NCI-H2171 (cell line): ENCODE results near the gene TEX51.

Experiments
- DNase-seq: peaks from one replicate; lab custom pipeline; 2025; lab: John Stamatoyannopoulos, UW

Gene TEX51

DNA sequence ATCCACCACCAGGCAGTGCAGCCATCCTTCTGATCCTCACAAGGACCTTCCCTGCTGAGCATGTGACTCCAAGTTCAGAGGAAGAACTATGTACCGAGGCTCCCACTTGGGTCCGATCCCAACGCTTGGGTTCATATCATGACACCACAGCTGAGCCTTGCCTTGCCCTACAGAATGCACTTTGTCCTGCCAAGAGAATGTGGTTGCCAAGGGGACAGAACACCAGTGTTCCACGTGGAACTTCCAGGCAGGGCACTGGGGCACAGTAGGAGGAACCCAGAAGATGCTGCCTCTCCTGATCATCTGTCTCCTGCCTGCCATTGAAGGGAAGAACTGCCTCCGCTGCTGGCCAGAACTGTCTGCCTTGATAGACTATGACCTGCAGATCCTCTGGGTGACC, at the start of gene TEX51:
TEX51 (plus strand) TSS at position 255 of the 400 bp plus-strand sequence; CDS start at position 284, 29 bp downstream.
- no peak for DNase-seq

DNA sequence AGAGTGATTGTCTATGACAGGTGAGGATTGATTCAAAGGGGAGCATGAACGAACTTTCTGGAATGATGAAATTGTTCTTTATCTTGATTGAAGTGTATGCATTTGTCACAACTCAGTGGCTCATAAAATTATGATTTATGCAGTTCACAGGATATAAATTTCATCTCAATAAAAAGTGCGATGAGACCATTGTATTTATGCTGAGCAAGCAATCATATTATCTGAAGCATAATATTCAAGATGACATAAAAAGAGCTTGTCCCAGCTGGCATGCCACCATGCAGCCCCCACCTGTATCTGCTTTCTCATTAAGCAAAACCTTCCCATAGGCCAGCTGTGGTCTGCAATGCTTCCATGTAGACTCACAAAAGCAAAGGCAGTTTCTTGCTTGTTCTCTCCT, 49.6 kb upstream of the TEX51 start:
- no peak for DNase-seq

DNA sequence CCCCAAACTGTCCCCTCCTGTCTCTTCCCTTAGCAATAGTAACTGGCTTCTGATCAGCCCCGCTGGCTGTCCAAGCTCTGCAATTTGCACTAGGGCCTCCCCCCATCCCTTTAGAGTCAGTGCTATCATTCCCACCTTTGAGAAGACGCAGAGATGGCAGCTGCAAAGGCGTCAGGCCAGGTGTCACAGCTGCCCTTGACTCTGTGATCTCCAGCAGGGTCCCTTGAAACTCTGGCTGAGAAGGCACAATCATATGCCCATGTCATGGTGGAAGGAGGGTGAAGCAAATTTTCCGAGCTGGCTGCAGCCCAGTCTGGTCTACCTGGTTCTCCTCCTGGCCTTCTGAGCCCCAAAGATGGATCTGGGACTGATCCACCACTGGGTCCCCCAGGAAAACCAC, 49.2 kb upstream of the TEX51 start:
- no peak for DNase-seq

DNA sequence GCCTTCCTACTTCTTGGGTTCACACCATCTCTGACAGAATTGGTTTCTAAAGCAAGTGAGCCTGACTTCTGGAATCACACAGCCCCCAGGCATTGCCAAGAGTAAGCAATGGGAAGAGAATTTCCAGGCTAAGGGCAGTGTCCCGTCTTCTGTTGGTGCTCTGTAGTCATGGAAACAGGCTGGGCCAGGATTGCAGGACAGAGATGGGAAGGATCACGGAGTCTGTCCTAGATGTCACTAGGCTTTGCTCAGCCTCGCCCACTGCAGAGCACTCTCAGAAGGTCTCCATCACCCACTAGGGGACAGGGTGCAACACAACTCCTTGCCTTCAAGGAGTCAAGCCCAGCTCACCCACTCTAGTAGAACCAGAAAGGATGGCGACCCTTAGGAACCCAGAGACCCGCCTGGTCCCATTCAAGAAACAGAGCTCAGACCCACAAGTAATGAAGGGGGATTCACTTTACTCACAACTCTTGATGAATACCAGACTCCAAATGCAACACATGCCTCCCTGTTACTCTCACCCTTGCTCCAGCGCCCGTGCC, 48.6 kb upstream of the TEX51 start:
- no peak for DNase-seq

DNA sequence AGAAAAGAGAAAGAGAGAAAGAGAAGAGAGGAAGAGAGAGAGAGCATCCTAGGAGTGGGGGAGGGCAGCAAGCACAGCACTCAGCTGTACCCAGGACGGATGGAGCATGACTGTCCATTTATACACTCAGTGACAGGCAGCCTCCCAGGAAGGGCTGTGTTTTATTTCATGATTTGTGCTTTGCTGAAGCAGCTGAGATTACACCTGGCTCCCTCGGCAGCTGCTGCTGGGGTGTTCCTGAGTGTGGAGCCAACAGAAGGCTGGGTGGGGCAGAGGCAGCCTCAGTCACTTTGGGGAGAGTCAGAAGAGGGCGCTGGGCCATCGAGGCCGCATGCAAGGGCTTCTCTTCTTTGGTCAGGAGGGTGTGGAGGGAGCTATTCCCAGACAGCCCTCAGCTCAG, 47.8 kb upstream of the TEX51 start:
- DNase-seq = no peak

DNA sequence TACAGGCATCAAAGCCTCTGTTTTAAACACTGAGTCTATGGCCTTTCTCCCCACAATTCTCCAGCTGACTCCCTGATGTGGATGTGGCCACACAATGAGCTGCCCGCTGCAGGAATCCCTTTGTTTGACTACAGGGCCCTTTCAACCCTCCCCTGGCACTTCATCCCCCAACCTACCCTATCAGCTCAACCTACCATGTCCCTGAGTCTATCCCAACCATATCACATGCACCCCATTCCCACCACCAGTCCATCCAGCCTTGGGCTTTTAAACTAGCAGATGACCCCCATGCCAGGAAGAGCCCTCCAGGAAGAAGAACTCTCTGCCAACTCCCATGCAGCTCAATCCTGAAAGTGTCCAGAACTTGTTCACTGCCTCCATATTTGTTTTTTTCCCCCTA, 46.9 kb upstream of the TEX51 start:
- DNase-seq = no peak

DNA sequence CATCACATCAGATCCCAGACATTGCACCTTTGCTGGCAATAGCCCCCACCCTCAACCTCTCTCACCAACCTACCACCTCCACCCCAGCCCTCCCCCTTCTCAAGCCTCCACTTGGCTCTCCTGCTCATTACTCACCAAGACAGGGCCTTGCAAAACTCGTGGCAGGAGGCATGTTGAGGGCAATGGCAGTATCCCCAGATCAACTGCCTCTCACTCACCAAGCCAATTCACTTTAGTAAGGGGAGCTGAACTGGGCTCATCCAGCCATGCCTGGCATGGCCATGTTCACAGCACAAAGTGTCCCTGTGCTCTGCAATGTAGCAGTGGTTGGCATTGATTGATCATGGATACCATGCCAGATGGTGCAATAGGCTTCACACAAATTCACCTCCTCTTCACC, 46.3 kb upstream of the TEX51 start:
- DNase-seq = no peak

DNA sequence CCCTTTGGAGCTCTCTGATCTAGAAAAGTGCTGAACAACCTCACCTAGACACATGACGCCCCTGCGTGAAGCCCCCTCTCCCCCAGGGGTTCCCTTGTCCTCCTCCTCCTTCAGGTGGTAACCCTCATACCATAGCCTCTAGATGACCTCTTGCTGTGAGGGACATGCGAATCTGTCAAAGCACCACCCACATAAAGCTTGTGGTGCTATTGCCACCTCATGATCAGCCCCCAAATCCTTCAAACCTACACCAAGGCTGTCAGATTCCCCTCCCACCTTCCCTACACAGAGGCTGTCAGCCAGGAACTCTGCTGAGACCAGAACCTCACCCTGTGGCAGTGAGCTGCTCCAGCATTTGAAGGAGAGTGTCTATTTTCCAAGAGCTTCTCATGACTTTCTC, 43.1 kb upstream of the TEX51 start:
- DNase-seq = no peak

DNA sequence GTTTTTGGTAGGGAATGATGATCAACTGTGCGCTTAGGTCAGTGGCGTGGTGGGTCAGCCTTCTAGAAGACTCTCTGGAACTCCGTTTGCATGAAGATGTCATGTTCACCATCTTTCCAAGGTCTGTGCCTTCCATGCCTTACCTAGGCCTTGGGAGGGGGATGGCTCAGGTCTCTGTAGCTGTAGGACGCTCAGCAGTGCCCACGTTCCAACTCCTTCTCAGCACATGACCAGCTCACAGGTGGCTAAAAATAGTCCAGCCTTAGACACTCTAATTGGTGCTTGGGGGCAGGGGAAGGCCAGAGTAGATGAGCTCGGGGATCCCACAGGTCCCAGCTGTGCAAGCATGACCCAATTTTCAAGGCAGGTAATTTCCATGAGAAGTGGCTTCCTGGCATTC, 42.3 kb upstream of the TEX51 start:
- no peak for DNase-seq

DNA sequence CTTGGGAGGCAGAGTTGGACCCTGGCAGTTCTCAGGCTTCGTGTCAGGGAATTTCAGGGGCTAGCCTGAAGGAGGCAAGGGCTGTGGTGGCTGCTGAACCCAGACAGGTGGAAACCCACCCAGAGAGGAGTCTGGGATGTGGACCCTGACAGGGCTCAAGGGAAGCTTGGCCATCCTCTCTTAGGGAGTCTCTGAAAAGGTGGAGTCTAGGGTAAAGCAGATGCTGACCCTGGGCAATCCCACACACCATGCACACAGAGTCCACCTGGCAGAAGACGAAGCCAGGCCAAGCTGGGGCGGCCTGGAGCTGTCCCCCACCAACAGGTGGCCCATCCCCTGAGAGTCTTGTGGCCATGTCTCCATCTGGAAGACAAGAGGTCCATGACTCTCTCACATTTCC, 41.2 kb upstream of the TEX51 start:
- DNase-seq = no peak

DNA sequence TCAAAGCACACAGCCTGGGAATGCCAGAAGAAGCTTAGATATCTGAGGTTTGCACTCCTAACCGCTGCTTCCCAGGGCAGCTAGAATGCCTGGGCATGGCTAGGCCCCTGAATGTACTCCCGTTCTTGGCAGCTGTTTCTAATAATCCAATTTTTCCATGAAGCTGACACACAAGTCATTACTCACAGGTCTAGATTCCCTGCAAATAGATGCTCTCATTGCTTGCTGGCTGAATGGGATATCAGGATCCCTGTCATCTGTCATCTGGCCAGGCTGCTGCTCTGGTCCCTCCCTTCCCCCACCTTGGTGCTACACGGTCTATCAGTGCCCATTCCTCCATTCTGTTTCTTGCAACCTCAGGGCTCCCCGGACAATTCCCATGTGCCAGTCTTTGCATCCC, 40.7 kb upstream of the TEX51 start:
- DNase-seq = no peak

DNA sequence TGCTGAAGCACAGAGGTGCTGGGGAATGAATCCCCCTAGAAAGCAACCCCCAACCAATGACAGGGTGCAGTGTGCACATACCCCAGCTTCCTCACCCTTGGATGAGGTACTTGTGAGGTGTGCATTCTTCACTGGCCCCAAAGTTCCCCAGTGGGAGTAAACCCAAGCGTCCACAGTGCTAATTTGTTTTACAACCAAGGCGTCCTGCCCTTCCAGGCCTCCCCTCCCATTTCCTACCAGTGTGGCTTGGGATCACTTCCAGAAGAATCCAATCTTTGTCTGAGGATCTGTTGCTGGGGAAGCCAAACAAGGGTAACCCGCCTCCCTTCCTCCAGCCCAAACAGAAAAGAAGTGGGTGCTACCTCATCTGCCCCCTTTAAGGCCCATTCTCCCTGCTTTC, 40.3 kb upstream of the TEX51 start:
- DNase-seq = no peak

DNA sequence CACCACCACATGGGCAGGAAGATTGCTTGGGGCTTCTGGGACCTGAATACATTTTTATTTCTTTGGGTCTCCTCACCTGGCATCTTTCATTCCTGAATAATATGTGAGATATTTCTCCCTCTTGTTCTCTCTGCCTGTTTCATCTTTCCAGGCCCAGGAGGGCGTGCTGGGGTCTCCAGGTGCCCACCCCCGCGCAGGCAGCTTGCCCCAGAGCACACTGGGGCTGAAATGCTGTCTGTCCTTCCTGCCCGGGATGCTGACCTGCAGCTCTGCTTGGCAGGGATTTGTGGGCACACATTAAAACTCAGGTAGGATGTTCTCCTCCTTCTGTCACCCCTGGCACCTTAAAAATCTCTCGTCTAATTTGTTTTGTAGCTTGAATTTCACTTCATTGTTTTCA, 39.7 kb upstream of the TEX51 start:
- no peak for DNase-seq

DNA sequence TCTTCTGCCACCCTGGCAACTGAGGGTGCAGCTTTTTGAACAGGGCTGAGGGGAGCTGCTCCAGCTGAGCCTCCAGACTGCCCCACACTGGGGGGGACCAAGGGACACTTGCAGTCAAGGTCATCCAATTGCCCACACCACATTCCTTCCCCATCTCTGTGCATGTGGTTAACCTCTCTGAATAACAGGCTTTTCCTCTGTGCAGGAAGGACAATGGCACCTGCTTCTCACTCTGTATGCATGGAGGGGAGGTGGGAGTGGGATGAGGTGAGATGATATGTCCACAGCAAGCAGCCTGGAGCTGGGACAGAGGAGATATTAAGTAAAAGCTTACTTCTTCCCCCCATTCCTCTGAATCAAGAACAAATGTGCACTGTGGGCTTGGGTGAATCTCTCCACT, 39.1 kb upstream of the TEX51 start:
- no peak for DNase-seq

DNA sequence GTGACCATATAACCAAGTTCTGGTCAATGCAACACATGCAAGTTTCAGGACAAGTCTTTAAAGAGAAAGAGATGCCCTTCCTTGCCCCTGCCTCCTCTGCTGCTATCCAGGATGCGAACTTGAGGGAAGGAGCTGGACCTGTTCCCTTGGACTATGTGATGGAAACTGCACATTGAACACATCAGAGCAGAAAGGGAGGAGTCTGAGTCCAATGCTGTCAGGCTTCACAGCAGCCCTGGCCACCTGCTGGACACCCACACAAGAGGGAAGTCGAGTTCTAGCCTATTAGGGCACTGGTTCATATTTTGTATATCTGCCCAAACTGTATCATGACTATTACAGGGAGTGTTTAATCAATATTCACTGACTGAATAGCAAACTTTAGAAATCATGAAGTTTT, 38.3 kb upstream of the TEX51 start:
- no peak for DNase-seq

DNA sequence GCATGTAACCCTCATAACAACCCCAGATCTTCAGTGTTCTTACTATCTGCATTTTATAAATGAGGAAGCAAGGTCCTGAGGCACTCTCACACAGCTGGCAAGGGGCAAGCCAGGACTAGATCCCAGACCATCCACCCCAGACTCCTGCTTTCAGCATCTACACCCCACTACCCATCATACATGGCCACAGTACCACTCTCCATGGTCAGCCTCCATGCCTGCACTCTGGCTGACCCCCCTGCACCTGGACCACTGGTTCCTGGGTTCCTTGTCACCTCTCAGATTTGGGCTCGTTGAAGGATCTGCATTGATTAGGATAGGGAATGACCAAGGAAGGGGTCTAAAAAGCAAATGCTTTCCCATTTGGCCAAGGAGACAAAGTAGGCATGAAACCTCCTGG, 36.0 kb upstream of the TEX51 start:
- no peak for DNase-seq

DNA sequence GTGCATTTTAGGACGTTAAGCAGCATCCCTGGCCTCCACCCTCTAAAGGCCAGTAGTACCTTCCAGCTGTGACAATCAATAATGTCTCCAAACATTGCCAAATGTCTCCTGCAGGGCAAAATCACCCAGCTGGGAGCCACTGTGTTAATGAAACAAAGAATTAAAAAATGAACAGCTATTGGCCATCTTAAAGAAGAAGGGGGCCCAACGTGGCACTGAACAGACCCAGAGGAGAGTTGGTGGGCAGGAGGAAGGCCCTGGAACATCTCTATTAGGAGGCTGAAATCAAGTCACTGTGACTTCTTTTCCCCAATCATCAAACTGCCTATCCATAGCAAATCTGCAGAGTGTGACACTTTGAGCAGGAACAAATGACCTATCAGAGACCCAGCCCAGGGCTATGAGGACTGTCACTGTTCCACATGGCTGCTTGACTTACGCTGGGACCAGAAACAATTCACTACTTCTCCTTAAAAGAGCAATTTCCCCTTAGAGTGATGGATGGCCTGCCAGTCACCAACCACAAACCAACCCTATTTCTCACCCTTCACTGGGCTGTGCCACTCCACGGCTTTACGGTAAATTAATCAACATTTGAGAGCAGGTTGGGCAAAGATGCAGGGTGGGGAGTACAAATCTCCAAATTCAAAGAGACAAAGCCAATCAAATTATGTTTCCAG, 35.2 kb upstream of the TEX51 start:
- DNase-seq = no peak

DNA sequence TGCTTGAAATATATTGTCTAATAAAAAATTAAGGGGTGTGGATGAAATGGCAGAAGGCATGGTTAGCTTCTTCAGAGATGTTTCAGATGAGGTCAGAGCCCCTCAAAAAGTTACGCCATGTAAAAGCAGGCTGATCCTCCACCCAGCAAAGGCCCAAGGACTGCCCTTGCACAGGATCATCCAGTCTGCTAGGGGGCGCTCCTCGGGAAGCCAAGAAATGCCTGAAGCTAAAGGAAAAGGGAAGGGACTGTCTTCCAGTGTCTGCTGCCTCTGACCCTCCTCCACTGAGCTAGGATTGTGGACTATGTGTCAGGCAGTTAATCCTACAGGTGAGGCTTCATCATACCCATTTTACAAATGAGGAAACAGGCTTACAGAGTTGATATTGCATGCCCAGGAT, 33.8 kb upstream of the TEX51 start:
- DNase-seq = no peak

DNA sequence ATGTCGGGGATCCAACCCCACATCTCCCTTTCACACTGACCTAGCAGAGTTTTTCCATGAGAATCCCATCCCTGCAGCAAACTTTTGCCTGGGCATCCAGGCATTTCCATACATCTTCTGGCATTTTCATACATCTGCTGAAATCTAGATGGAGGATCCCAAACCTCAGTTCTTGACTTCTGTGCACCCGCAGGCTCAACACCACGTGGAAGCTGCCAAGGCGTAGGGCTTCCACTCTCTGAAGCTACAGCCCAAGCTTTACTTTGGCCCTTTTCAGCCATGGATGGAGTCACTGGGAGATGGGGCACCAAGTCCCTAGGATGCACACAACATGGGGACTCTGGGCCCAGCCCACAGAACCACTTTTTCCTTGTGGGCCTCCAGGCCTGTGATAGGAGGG, 32.2 kb upstream of the TEX51 start:
- no peak for DNase-seq

DNA sequence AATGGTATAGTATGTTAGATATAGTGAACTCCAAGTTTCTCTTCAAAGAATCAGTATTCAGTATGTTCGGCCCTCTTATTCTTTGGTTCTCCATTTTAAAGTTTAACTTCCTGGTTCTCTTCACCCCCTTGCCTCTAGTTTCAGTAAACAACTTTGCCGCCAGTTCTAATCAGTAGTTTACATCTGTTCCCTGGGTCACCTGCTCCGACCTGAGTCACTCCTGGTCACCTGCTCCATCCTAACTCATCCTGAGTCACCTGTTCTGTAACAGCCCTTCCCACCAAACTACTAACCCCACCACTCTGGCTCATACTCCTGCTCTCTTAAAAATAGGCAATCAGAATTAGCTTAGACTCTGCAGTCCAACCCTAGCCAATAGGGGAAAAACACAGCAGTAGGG, 23.7 kb upstream of the TEX51 start:
- DNase-seq = no peak

DNA sequence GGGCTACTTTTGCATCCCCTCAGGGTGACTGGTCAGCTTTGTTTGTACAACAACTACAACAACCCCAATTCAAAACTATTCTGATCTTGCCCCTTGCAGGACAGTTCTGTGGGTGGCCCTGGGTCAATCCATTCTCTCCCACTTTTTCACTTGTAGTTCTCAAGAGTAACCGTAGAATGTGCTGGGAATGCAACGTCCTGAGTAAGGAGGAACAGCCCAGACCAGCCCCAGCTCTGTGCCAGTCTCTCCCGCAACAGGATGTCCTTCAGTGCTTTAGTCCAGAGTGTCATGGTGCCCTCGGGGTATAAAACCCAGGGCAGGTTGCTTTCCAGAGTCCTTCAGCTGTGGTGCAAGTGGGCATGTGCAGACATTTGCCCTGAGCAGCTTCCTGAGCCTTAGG, 22.1 kb upstream of the TEX51 start:
- DNase-seq = no peak

DNA sequence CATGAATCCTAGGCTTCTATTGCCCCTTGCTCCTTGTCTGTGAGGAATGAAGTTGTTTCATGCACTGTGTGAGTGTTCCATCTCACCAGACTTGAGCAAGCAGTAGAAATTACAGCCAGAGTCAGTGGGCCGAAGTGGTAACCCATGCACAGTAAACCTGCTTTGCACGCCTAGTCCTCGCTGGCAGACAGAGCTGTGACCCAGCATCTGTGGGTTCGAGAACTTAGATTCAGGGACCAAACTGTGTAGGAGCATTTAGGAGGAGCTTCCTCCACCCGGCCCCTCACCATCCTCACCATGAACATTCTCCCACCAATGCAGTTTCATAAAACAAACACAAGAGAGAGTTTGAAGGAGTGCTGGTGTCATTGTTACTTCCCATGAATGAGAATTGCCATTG, 21.6 kb upstream of the TEX51 start:
- no peak for DNase-seq

DNA sequence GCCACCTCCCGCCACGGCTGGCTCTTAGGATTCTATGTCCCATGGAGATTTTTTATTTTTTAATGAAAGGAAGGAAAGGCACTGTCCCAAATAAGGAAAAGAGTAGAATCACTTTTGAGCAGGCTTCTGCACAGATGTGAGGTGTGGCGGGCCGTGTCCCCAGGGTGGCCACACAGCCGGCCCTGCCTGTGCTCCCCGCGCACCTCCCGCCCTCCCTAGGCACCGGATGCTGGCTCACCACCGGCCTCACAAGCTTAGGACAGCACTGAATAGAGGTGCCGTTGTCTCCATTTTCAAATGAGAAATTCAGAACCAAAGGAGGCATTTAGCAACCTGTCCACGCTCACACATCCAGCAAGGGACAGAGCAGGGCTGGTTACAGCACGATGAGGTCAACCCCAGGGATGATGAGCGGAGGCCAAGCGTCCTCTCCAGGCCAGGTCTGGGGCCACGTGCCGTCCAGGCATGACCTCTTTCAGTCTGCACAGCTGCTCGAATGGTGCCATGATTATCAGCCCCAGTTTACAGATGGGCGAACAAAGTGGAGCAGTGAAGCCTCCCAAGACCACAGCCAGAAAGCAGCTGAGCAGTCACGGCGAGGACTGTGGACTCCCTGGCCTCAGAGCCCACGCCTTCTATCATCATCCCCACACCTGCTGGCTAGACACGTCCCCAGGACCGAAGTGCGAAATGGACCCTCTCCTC, 20.7 kb upstream of the TEX51 start:
- DNase-seq = no peak

DNA sequence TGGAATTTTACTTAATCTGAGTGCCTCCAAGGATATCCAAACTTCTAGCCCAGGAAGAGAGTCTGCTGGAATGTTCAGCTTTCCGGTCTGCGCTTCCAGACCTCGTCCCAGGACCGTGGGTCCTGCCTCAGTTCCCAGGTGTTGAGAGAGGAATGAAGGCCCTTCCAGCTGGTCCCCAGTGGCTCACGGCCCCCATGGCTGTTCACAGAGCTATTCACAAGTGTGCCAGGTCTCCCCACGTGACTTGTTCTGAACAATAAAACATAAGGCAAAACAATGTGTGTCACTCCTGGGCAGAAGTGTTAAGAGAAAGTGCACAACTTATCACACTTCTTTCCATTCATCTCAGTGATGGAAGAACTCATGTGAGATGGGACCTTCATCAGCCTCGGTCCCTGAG, 20.1 kb upstream of the TEX51 start:
- DNase-seq = no peak
